T-cell (primary cell): ENCODE data around the gene DDX3X. TPM values are rescaled to one million over a fixed set of nuclear protein-coding genes. Genes with fewer than 3 reads are reported as not detected.

Experiments used
- ATAC-seq, 4 experiments: fragments of 200-7000 bp in 3 of 4; fragments of 150-1000 bp in 1 of 4; cut with Tn5 transposase; replicated peaks in 1 of 4; 1 replicate in 3 of 4; 2 replicates in 1 of 4; pipeline ENCODE4 v1.10.0; 2021; ENCODE audit warnings: moderate library complexity in 3 of 4, mild to moderate bottlenecking in 2 of 4, moderate number of reproducible peaks in 1 of 4
- CTCF ChIA-PET, 2 donors: fragments of 300-600 bp; sonication (Branson Sonifier 250); formaldehyde crosslinking; loops; one replicate each; lab custom pipeline; 2022; ENCODE audit warnings: antibody characterized with exemption in 2 of 2; lab: Charles Lee
- POLR2A ChIA-PET, 2 donors: fragments of 300-600 bp; sonication (Branson Sonifier 250); formaldehyde crosslinking; loops; one replicate each; lab custom pipeline; 2022; ENCODE audit warnings: antibody characterized with exemption in 2 of 2; lab: Charles Lee
- DNase-seq, 35 experiments: peaks; one replicate each; pipeline versions ENCODE4 v3.0.0 to v3.0.0-alpha.2; 2013 to 2023
- H3K27ac ChIP-seq: one replicate; pipeline ENCODE4 v1.5.1; 2013; ENCODE audit warnings: low read length
- H3K27me3 ChIP-seq, 2 experiments: replicated peaks in 1 of 2; 1 replicate in 1 of 2; 2 replicates in 1 of 2; pipeline versions ENCODE4 v1.6.1 to v1.7.0; 2013; ENCODE audit warnings: low read length in 1 of 2, mixed read lengths in 1 of 2; ENCODE audit not compliant: control insufficient read depth in 2 of 2, insufficient read depth in 2 of 2; ENCODE audit errors: extremely low read depth in 1 of 2
- H3K36me3 ChIP-seq, 2 donors: 1 replicate in 1 of 2; 2 replicates in 1 of 2; pipeline versions ENCODE4 v1.6.1 to v1.7.0; 2013; ENCODE audit warnings: low read length in 1 of 2; ENCODE audit not compliant: control insufficient read depth in 2 of 2, insufficient read depth in 1 of 2; ENCODE audit errors: extremely low read depth in 1 of 2
- H3K4me1 ChIP-seq, 2 experiments: 1 replicate in 1 of 2; 2 replicates in 1 of 2; pipeline versions ENCODE4 v1.6.1 to v1.7.0; 2013; ENCODE audit warnings: low read length in 2 of 2, mixed read lengths in 1 of 2; ENCODE audit not compliant: insufficient read depth in 2 of 2, control insufficient read depth in 1 of 2; ENCODE audit errors: extremely low read depth in 1 of 2
- H3K4me3 ChIP-seq, 2 donors: 1 replicate in 1 of 2; 2 replicates in 1 of 2; pipeline versions ENCODE4 v1.5.1 to v1.7.0; 2013; ENCODE audit warnings: mild to moderate bottlenecking in 2 of 2, low read length in 1 of 2, moderate library complexity in 1 of 2; ENCODE audit not compliant: control insufficient read depth in 1 of 2; ENCODE audit errors: extremely low read depth in 1 of 2
- H3K9me3 ChIP-seq: 2 replicates; pipeline ENCODE4 v1.7.0; 2013
- H3K27ac Mint-ChIP-seq, 2 donors: one replicate each; pipeline ENCODE4 v1.8.0; 2020 to 2021; ENCODE audit warnings: mild to moderate bottlenecking in 2 of 2, mixed read lengths in 2 of 2
- H3K27me3 Mint-ChIP-seq, 2 donors: one replicate each; pipeline ENCODE4 v1.8.0; 2021 to 2022; ENCODE audit warnings: mixed read lengths in 2 of 2
- H3K36me3 Mint-ChIP-seq: one replicate; pipeline ENCODE4 v1.8.0; 2021; ENCODE audit warnings: mixed read lengths
- H3K4me1 Mint-ChIP-seq, 3 donors: one replicate each; pipeline ENCODE4 v1.8.0; 2020 to 2022; ENCODE audit warnings: mixed read lengths in 3 of 3, mild to moderate bottlenecking in 1 of 3
- H3K4me3 Mint-ChIP-seq, 3 donors: one replicate each; pipeline ENCODE4 v1.8.0; 2020 to 2022; ENCODE audit warnings: mild to moderate bottlenecking in 3 of 3, mixed read lengths in 3 of 3, moderate library complexity in 3 of 3
- H3K9me3 Mint-ChIP-seq, 3 donors: one replicate each; pipeline ENCODE4 v1.8.0; 2020 to 2022; ENCODE audit warnings: mixed read lengths in 3 of 3
- WGBS: methylation state at CpG from one replicate; pipeline ENCODE4 v1.1.5; 2013; ENCODE audit warnings: missing lambda C conversion rate; ENCODE audit not compliant: insufficient coverage; 5-methylcytosine and 5-hydroxymethylcytosine counted together
- total RNA-seq, 35 experiments: library from RNA in 6 of 35; stranded (reverse) in 6 of 35; fragments of 120-200 nt in 1 of 35; gene quantifications; one replicate each; pipeline versions ENCODE4 v1.2.1 to v1.2.4 and lab custom pipeline; 2013 to 2026

DDX3X gene
- total RNA-seq, 5 donors from 2014 or later (not counting 1 experiment from before 2014, with no cell fraction given), result 253 to 1,077 (median 367) TPM

DNA sequence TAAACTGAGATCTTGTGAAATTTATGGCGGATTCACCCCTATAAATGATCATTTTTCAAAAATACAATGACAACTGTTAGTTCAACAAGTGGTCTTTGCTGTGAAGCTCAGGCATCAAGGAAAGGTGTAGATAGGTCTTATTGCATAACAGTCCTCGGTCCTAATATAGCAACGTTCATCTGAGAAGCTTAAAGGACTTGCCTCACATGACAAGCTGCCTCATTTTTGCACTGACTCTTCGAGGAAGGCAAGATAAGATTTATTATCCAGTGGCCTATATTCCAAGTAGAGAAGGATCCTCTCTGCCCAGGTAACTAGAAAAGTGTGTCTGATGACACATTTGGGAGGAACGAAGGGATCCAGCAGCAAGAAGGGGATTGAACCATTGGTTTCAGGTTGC lies 13.6 kb upstream of the DDX3X start:
- POLR2A ChIA-PET, result interaction anchor here in 1 of 2 donors (0.7 kb wide), 1 partner anchor 1772 kb away, joined by 3 read pairs; no protein-coding TSS in a partner anchor
- DNase-seq, result no peak
- CTCF ChIA-PET, result interaction anchor here in 1 of 2 donors (0.6 kb wide), 1 partner anchor 28 kb away, joined by 5 read pairs; no protein-coding TSS in a partner anchor
- H3K27me3 Mint-ChIP-seq, result no peaks in the 10 kb centered on the region
- H3K36me3 ChIP-seq, result no peaks in the 10 kb centered on the region
- no peaks in the 10 kb centered on the region for H3K27me3 ChIP-seq
- no peaks in the 10 kb centered on the region for H3K36me3 Mint-ChIP-seq
- H3K4me1 Mint-ChIP-seq, result no peaks in the 10 kb centered on the region
- no peaks in the 10 kb centered on the region for H3K4me1 ChIP-seq
- WGBS, result 100% methylated on average over 1 of the region's 5 CpGs
- no peaks in the 10 kb centered on the region for H3K9me3 ChIP-seq
- ATAC-seq, result no peak
- H3K9me3 Mint-ChIP-seq, result no peaks in the 10 kb centered on the region
- no peak overlapping the region for H3K27ac Mint-ChIP-seq
- no peak overlapping the region for H3K27ac ChIP-seq
- H3K4me3 ChIP-seq, result no peak overlapping the region
- no peak overlapping the region for H3K4me3 Mint-ChIP-seq

DNA sequence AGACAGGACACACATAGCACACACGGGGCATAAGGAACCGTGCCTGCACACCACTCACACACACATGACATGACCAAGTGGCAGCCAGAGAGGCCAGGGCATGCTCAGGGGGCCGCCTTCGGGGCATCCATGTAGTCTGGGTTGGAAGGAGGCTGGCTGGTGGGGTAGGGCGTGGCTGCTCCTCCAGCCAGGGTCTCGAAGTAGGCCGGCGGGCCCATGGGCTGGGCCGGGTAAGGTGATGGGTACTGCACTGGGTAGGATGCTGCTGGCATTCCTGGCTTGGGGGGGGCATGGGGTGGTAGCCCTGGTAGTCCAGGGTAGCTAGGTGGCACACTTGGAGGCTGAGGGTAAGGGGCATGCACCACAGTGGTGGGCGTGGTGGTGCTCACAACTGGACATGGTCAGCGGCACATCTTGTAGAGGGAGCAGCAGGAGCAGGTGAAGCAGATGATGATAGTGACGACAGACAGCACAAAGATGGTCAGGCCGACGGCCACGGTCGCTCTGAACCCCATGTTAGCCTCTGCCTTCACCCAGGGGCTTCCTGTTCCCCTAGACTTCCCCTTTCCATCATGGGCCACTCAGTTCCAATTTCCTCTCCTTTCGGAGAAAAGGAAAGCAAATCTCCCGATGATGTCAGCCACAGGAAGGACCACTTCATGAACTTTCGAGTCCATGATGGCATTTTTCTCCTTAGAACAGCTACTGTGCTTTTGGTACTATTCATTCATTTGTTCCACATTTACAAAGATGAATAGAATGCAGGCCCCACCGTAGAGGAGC lies 10.9 kb upstream of the DDX3X start:
- no peaks in the 10 kb centered on the region for H3K4me1 ChIP-seq
- Mint-ChIP-seq H3K27me3 (no peaks in the 10 kb centered on the region), H3K36me3 (no peaks in the 10 kb centered on the region), H3K4me1 (no peaks in the 10 kb centered on the region), H3K27ac (no peak overlapping the region), H3K4me3 (no peak overlapping the region), H3K9me3 (no peaks in the 10 kb centered on the region)
- ChIA-PET CTCF (no interaction called here), POLR2A (no interaction called here)
- H3K27ac ChIP-seq, result no peak overlapping the region
- 100% methylated on average over 6 of the region's 20 CpGs for WGBS
- H3K27me3 ChIP-seq, result no peaks in the 10 kb centered on the region
- H3K9me3 ChIP-seq, result no peaks in the 10 kb centered on the region
- ATAC-seq, result no peak
- no peaks in the 10 kb centered on the region for H3K36me3 ChIP-seq
- no peak for DNase-seq
- H3K4me3 ChIP-seq, result no peak overlapping the region

GRCh38 chrX:41326431-41326830 lies 7.5 kb upstream of the DDX3X start:
- WGBS, result 80% methylated on average over 1 of the region's 4 CpGs
- DNase-seq (no peak), ATAC-seq (no peak)
- H3K27me3 ChIP-seq, result no peaks in the 10 kb centered on the region
- H3K27me3 Mint-ChIP-seq, result no peaks in the 10 kb centered on the region
- POLR2A ChIA-PET, result no interaction called here
- no peaks in the 10 kb centered on the region for H3K9me3 Mint-ChIP-seq
- no peak overlapping the region for H3K27ac Mint-ChIP-seq
- peaks cover 11 to 24% (median 15%) of the 10 kb centered on the region in 3 donors for H3K4me1 Mint-ChIP-seq
- no peaks in the 10 kb centered on the region for H3K36me3 Mint-ChIP-seq
- no peak overlapping the region for H3K27ac ChIP-seq
- H3K4me3 Mint-ChIP-seq, result no peak overlapping the region
- H3K4me1 ChIP-seq, result peaks cover 13 to 19% of the 10 kb centered on the region in 2 experiments
- H3K9me3 ChIP-seq, result no peaks in the 10 kb centered on the region
- CTCF ChIA-PET, result interaction anchor here in 1 of 2 donors (0.7 kb wide), 1 partner anchor 25 kb away, joined by 4 read pairs; no protein-coding TSS in a partner anchor
- no peaks in the 10 kb centered on the region for H3K36me3 ChIP-seq
- no peak overlapping the region for H3K4me3 ChIP-seq

GRCh38 chrX:41327341-41327740 lies 6.6 kb upstream of the DDX3X start:
- Mint-ChIP-seq H3K27me3 (no peaks in the 10 kb centered on the region), H3K9me3 (no peaks in the 10 kb centered on the region), H3K27ac (no peak overlapping the region), H3K36me3 (no peaks in the 10 kb centered on the region), H3K4me3 (no peak overlapping the region), H3K4me1 (peaks cover 12 to 33% (median 20%) of the 10 kb centered on the region in 3 donors)
- DNase-seq (no peak), ATAC-seq (no peak)
- WGBS, result 86% methylated on average over 1 of the region's 3 CpGs
- POLR2A ChIA-PET, result no interaction called here
- peaks cover 16 to 19% of the 10 kb centered on the region in 2 experiments for H3K4me1 ChIP-seq
- H3K27ac ChIP-seq, result no peak overlapping the region
- no peak overlapping the region for H3K4me3 ChIP-seq
- H3K27me3 ChIP-seq, result no peaks in the 10 kb centered on the region
- no peaks in the 10 kb centered on the region for H3K36me3 ChIP-seq
- H3K9me3 ChIP-seq, result no peaks in the 10 kb centered on the region
- CTCF ChIA-PET, result no interaction called here

DNA sequence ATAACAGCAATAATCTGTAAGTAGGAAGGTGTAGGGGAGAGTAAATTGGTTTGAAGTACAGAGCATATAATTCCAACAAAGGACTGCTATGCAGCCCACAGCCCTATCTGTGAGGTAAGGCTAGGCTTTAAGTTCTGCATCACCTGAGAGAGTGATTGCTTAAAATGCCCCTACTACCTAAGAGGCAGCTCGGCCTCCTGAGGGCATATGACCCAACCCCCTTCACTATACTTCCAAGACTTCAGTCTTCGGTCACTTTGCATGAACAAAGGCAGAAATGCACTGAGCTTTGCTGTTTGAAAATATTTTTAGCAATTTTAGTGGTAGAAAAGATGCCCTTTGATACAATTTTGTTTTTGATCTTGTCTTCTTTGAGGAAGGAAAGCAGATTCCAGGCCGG lies 4.9 kb upstream of the DDX3X start:
- peaks cover 14 to 47% (median 23%) of the 10 kb centered on the region in 3 donors for H3K4me1 Mint-ChIP-seq
- no peaks in the 10 kb centered on the region for H3K27me3 ChIP-seq
- ChIA-PET POLR2A (no interaction called here), CTCF (no interaction called here)
- H3K27ac ChIP-seq, result no peak overlapping the region
- peak in 1 of 35 experiments; percentile 5 for DNase-seq
- H3K9me3 ChIP-seq, result no peaks in the 10 kb centered on the region
- H3K4me1 ChIP-seq, result peaks cover 16 to 21% of the 10 kb centered on the region in 2 experiments
- no CpG with 5 or more reads among the region's 3 CpGs for WGBS
- H3K4me3 Mint-ChIP-seq, result peak overlapping the region in 2 of 3 donors; percentile 13 to 97
- no peaks in the 10 kb centered on the region for H3K9me3 Mint-ChIP-seq
- no peak for ATAC-seq
- H3K36me3 ChIP-seq, result no peaks in the 10 kb centered on the region
- peak overlapping the region in 1 of 2 donors; percentile 48 for H3K27ac Mint-ChIP-seq
- no peak overlapping the region for H3K4me3 ChIP-seq
- H3K27me3 Mint-ChIP-seq, result no peaks in the 10 kb centered on the region
- no peaks in the 10 kb centered on the region for H3K36me3 Mint-ChIP-seq

DNA sequence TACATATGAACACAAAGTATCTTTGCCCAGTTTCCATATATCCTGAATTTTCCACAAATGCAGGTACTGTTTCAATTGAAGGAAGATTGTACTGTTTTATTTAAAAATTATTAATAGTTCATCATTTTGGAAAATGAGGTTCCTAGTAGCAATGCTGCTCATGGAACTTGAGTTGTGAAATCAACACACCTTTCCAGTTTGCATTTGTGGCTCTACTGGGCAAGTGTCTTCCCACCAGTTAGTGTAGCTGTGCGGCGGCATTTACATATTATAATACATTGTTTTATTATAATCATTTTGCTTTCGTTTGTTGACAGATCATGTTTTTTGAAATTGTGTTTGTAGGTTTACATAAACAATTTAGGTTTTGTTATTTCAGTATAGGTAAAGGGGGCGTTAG lies 2.0 kb upstream of the DDX3X start:
- Histone ChIP-seq H3K9me3 (no peaks in the 10 kb centered on the region), H3K36me3 (no peaks in the 10 kb centered on the region), H3K27me3 (no peaks in the 10 kb centered on the region), H3K27ac (peak overlapping the region; percentile 100), H3K4me3 (peak overlapping the region; percentile 85 to 99), H3K4me1 (peaks cover 23 to 24% of the 10 kb centered on the region in 2 experiments)
- Mint-ChIP-seq H3K4me1 (peaks cover 16 to 72% (median 35%) of the 10 kb centered on the region in 3 donors), H3K36me3 (peaks cover 3% of the 10 kb centered on the region), H3K27me3 (no peaks in the 10 kb centered on the region), H3K4me3 (peak overlapping the region; percentile 94 to 97 (median 96)), H3K27ac (peak overlapping the region; percentile 96 to 100), H3K9me3 (no peaks in the 10 kb centered on the region)
- CTCF ChIA-PET, result no interaction called here
- POLR2A ChIA-PET, result no interaction called here
- no peak for ATAC-seq
- no peak for DNase-seq
- WGBS, result no CpG with 5 or more reads among the region's 4 CpGs
